Aorta (tissue), 5 donors: ENCODE measurements around the gene CAV3. TPM values are rescaled to one million over a fixed set of nuclear protein-coding genes. Genes with fewer than 3 reads are reported as not detected.

Experiments
- ATAC-seq: fragments of 200-7000 bp; cut with Tn5 transposase; one replicate; pipeline ENCODE4 v1.9.1; 2022; ENCODE audit warnings: moderate library complexity; ENCODE audit not compliant: low FRiP score
- DNase-seq, 2 donors: peaks; one replicate each; pipeline ENCODE4 v3.0.0-alpha.2; 2020
- H3K27ac ChIP-seq, 2 donors: one replicate each; pipeline ENCODE4 v1.5.1; 2013; ENCODE audit warnings: low read length in 2 of 2, mild to moderate bottlenecking in 2 of 2, moderate library complexity in 2 of 2, control low read depth in 1 of 2, inconsistent platforms in 1 of 2, low read depth in 1 of 2
- H3K27me3 ChIP-seq, 2 donors: one replicate each; pipeline ENCODE4 v1.6.1; 2013; ENCODE audit warnings: control low read depth in 1 of 2, low read length in 1 of 2, mild to moderate bottlenecking in 1 of 2, moderate library complexity in 1 of 2; ENCODE audit not compliant: insufficient read depth in 2 of 2, control insufficient read depth in 1 of 2
- H3K36me3 ChIP-seq, 2 donors: one replicate each; pipeline ENCODE4 v1.6.1; 2013; ENCODE audit warnings: control low read depth in 1 of 2, low read length in 1 of 2, mild to moderate bottlenecking in 1 of 2; ENCODE audit not compliant: insufficient read depth in 2 of 2, control insufficient read depth in 1 of 2
- H3K4me1 ChIP-seq, 2 donors: one replicate each; pipeline ENCODE4 v1.6.1; 2013; ENCODE audit warnings: low read length in 2 of 2, control low read depth in 1 of 2, mild to moderate bottlenecking in 1 of 2, moderate library complexity in 1 of 2; ENCODE audit not compliant: insufficient read depth in 2 of 2, control insufficient read depth in 1 of 2
- H3K4me3 ChIP-seq, 2 donors: one replicate each; pipeline ENCODE4 v1.5.1; 2013; ENCODE audit warnings: low read length in 2 of 2, control low read depth in 1 of 2, mild to moderate bottlenecking in 1 of 2
- H3K9me3 ChIP-seq: one replicate; pipeline ENCODE4 v1.6.1; 2013; ENCODE audit warnings: mild to moderate bottlenecking, low read length; ENCODE audit not compliant: control insufficient read depth
- WGBS, 2 donors: extraction: QIAGEN DNeasy Blood & Tissue Kit; methylation state at CpG; one replicate each; pipeline ENCODE4 v1.1.7; 2013; 5-methylcytosine and 5-hydroxymethylcytosine counted together
- intact Hi-C, 2 donors: fragments of 100-400 bp; cut with DNase I; formaldehyde crosslinking; loops; one replicate each; pipeline versions ENCODE4 v1.14.2 to v1.15.0; 2022
- polyA plus RNA-seq, 2 donors: library from polyadenylated mRNA; stranded (reverse); fragments of 200-250 nt; gene quantifications; one replicate each; pipeline ENCODE4 v1.2.3, GENCODE V29; 2013
- total RNA-seq, 2 donors: library from RNA; stranded (reverse); fragmentation: NEBNext Ultra II Directional; extraction: Animal tissue kit (Norgen Biotek cat#: 25700); gene quantifications; one replicate each; pipeline ENCODE4 v1.2.1, GENCODE V29; 2021
- donor health status: healthy with polysubstance abuse.
- donor health status: Bipolar disorder and iron deficiency.
- donor health status: DM: no; HTN: no; CAD: no.
- donor health status: DM: no; HTN: no; CAD: no.
- donor health status: DM: yes; HTN: yes; CAD: no.

CAV3 gene
- total and polyA plus RNA-seq, 4 donors: 0.25 TPM; not detected in 3

- Histone ChIP-seq H3K36me3 (no peaks in the 10 kb centered on the region), H3K4me3 (no peak overlapping the region), H3K27ac (no peak overlapping the region), H3K9me3 (no peaks in the 10 kb centered on the region), H3K27me3 (no peaks in the 10 kb centered on the region), H3K4me1 (no peaks in the 10 kb centered on the region)
- intact Hi-C loops: no loop called here
- DNase-seq (no peak), ATAC-seq (no peak)
- 79 to 84% methylated on average over 6 of the region's 6 CpGs for WGBS, 2 donors
Measured at GRCh38 chr3:8755564-8756237, 22.1 kb downstream of the CAV3 start.

- Histone ChIP-seq H3K9me3 (no peaks in the 10 kb centered on the region), H3K36me3 (no peaks in the 10 kb centered on the region), H3K27ac (no peak overlapping the region), H3K4me3 (no peak overlapping the region), H3K4me1 (no peaks in the 10 kb centered on the region), H3K27me3 (no peaks in the 10 kb centered on the region)
- no peak for DNase-seq
- intact Hi-C loops: no loop called here
- WGBS, 2 donors: 81 to 88% methylated on average over 7 of the region's 7 CpGs
- ATAC-seq: no peak
Measured at GRCh38 chr3:8756671-8757070, 23.1 kb downstream of the CAV3 start.

GRCh38 chr3:8757551-8758518, 24.2 kb downstream of the CAV3 start:
- intact Hi-C loops: no loop called here
- no peak for ATAC-seq
- Histone ChIP-seq H3K27me3 (no peaks in the 10 kb centered on the region), H3K9me3 (no peaks in the 10 kb centered on the region), H3K4me1 (no peaks in the 10 kb centered on the region), H3K27ac (no peak overlapping the region), H3K36me3 (no peaks in the 10 kb centered on the region), H3K4me3 (no peak overlapping the region)
- DNase-seq: no peak
- WGBS, 2 donors: 87 to 88% methylated on average over 24 of the region's 24 CpGs

- H3K9me3 ChIP-seq: no peaks in the 10 kb centered on the region
- H3K27me3 ChIP-seq: no peaks in the 10 kb centered on the region
- no peak overlapping the region for H3K27ac ChIP-seq
- no peaks in the 10 kb centered on the region for H3K4me1 ChIP-seq
- DNase-seq (no peak), ATAC-seq (no peak)
- WGBS, 2 donors: 83 to 92% methylated on average over 7 of the region's 7 CpGs
- no peaks in the 10 kb centered on the region for H3K36me3 ChIP-seq
- H3K4me3 ChIP-seq: no peak overlapping the region
- intact Hi-C loops: no loop called here
Measured at GRCh38 chr3:8759038-8759707, 25.6 kb downstream of the CAV3 start.

GRCh38 chr3:8760091-8760490, 26.5 kb downstream of the CAV3 start:
- no peaks in the 10 kb centered on the region for H3K9me3 ChIP-seq
- ATAC-seq (no peak), DNase-seq (no peak)
- intact Hi-C loops: no loop called here
- H3K4me3 ChIP-seq: no peak overlapping the region
- H3K4me1 ChIP-seq: no peaks in the 10 kb centered on the region
- 90 to 95% methylated on average over 5 of the region's 5 CpGs for WGBS, 2 donors
- H3K36me3 ChIP-seq: no peaks in the 10 kb centered on the region
- H3K27ac ChIP-seq: no peak overlapping the region
- H3K27me3 ChIP-seq: no peaks in the 10 kb centered on the region

GRCh38 chr3:8760506-8760905, 26.9 kb downstream of the CAV3 start:
- Histone ChIP-seq H3K9me3 (no peaks in the 10 kb centered on the region), H3K27ac (no peak overlapping the region), H3K4me3 (no peak overlapping the region), H3K4me1 (no peaks in the 10 kb centered on the region), H3K36me3 (no peaks in the 10 kb centered on the region), H3K27me3 (no peaks in the 10 kb centered on the region)
- 92 to 93% methylated on average over 5 of the region's 5 CpGs for WGBS, 2 donors
- no peak for DNase-seq
- no peak for ATAC-seq
- intact Hi-C loops: no loop called here

GRCh38 chr3:8761866-8762265, 28.3 kb downstream of the CAV3 start:
- 81 to 92% methylated on average over 5 of the region's 5 CpGs for WGBS, 2 donors

GRCh38 chr3:8762607-8763377, 29.2 kb downstream of the CAV3 start:
- DNase-seq: no peak

More at GRCh38 chr3:8761866-8762265, 28.3 kb downstream of the CAV3 start:
- H3K27ac ChIP-seq: no peak overlapping the region
- no peaks in the 10 kb centered on the region for H3K4me1 ChIP-seq
- H3K9me3 ChIP-seq: no peaks in the 10 kb centered on the region
- H3K4me3 ChIP-seq: no peak overlapping the region
- DNase-seq: no peak
- intact Hi-C loops: no loop called here
- no peaks in the 10 kb centered on the region for H3K27me3 ChIP-seq
- ATAC-seq: no peak
- no peaks in the 10 kb centered on the region for H3K36me3 ChIP-seq

More at GRCh38 chr3:8762607-8763377, 29.2 kb downstream of the CAV3 start:
- WGBS, 2 donors: 87 to 88% methylated on average over 11 of the region's 11 CpGs
- no peak for ATAC-seq
- no peaks in the 10 kb centered on the region for H3K27me3 ChIP-seq
- no peak overlapping the region for H3K27ac ChIP-seq
- H3K4me3 ChIP-seq: no peak overlapping the region
- intact Hi-C loops: no loop called here
- no peaks in the 10 kb centered on the region for H3K36me3 ChIP-seq
- no peaks in the 10 kb centered on the region for H3K9me3 ChIP-seq
- H3K4me1 ChIP-seq: no peaks in the 10 kb centered on the region
